NCI-H187 (cell line): ENCODE results near the gene PGAP6.
"Not testable (repeated sequence)": the region's sequence is repeated elsewhere in the genome, so short reads cannot be mapped to it uniquely, and the experiment has no call there.

Experiments
- DNase-seq, 2 experiments: peaks; one replicate each; lab custom pipeline; 2025; lab: John Stamatoyannopoulos, UW

PGAP6 gene

DNA sequence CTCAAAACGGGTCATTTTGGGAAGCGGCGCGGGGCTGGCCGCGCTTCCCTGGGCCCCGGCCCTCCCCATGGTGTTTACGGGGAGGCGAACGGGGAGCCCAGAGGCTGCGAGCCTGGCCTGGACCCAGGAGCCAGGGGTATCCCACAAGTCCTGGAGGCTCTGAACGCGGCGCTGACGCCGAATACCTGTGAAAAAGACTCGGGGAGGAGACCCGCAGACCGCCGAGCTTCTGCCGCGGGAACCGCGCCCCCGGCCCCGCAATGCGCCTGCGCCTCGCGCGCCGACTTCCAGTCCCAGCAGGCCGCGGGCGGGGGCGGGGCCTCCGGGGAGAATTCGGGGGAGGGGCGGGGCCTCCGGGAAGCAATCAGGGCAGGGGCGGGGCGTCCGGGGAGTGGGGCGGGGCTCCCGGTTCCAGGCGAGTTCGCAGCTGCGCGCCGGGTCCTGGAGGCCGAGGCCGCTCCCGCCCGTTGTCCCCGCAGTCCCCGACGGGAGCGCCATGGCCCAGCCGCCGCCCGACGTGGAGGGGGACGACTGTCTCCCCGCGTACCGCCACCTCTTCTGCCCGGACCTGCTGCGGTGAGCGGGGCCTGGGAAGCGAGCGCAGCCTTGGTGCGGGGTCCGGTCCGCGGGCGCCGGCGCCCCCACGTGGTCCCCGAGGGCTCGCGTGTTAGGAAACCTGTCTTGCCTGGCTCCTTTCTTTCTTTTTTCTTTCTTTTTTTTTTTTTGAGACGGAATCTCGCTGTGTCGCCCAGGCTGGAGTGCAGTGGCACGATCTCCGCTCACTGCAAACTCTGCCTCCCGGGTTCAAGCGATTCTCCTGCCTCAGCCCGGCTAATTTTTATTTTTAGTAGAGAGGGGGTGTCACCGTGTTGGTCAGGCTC is 19.9 kb upstream of the PGAP6 start, which contains the start of gene DECR2:
TSS of gene DECR2 (plus strand) at position 418 of the 881 bp plus-strand sequence. CDS start at position 497, 79 bp downstream.
- peak; percentile 82 to 97 for DNase-seq

DNA sequence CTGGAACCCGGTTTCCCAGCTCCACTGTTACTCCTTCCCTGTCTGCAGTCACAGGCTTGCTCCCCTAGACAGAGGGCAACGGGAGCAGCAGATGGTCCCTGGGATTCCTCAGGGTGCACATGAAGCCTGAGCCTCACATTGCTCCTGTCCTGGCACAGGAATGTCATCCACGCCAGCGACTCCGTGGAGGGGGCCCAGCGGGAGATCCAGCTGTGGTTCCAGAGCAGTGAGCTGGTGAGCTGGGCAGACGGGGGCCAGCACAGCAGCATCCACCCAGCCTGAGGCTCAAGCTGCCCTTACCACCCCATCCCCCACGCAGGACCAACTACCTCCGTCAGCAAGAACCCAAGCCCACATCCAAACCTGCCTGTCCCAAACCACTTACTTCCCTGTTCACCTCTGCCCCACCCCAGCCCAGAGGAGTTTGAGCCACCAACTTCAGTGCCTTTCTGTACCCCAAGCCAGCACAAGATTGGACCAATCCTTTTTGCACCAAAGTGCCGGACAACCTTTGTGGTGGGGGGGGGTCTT is 18.3 kb upstream of the PGAP6 start:
- DNase-seq = no peak

DNA sequence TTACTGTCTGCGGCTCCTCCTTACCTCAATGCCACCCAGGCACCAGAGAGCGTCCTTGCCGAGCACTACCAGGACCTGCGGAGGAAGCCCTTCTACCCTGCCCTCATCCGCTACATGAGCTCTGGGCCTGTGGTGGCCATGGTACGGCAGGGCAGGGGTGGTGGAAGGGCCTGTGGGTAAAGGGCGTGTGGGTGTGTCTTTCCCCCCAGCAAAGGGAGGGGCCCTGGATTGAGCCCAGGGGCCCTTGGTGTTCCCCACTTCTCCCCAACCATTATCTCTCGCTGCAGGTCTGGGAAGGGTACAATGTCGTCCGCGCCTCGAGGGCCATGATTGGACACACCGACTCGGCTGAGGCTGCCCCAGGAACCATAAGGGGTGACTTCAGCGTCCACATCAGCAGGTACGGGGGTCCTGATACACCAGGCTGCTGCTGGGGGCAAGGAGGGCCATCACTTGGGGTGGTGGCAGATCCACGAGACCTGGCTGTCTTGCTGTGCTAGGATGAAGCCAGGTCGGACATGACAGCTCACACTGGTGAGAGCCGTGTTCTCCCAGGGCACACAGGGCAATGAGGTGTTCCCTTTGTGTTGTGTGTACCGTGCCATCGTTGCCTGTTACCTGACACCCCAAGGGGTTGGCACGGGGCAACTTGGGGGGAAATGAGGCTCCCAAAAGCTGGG is 17.7 kb upstream of the PGAP6 start:
- no peak for DNase-seq

DNA sequence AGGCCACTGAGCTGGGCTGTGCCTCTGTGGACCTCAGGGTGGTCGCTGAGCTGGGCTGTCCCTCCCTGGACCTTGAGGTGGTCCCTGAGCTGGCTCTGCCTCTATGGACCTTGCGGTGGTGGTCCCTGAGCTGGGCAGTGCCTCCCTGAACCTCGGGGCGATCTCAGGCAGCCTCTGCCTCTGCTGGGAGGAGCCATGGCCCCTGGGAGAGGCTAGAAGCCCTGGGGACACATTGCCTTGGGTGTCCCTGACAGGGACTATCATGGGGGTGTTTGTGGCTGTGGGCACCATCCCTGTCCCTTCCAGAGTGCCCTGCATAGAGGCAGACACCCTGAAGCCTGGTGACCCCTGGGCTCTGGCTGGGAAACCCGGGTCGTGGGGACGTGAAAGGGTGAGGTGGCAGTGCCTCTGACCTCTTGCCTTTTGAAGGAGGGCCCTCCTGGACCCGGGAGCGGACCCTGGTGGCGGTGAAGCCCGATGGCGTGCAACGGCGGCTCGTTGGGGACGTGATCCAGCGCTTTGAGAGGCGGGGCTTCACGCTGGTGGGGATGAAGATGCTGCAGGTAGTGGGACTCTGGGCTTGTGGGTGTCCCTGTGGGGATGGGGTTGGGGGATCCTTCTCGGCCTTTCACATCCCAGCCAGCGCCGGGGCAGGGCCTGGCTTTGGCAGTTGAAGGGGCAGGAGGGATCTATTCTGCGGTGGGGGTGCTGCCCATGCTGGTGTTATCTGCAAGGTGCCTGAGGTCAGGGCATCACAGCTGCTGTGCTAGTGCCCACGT is 17.0 kb upstream of the PGAP6 start:
- DNase-seq = no peak

DNA sequence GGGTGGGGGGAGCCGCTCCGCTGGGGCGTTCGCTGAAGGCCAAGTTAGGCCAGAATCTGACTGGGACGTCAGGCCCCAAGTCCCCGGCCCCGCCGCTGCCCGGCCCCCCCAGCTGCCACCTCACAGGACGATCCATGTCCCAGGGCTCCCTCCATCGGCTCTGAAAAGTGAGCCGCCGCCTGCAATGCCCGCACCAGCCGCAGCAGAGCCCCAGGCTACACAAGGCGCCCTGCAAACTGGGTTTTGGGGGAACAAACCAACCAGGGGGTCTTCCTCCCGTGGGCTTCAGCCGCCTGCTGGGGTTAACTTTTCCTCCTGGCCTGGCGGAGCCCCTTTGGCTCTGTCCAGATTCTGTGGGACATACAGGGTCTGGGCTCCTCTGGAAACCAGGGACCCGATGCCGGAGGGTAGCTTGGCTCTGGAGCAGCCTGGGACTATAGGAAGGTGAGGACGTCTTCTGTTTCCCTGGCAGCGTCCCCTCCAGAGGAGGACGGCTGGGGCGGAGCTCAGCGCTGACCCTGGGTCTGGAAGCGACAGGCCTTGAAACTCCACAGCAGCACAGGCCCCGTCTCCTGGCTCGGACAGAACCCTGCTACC is 16.1 kb upstream of the PGAP6 start:
- DNase-seq = no peak

DNA sequence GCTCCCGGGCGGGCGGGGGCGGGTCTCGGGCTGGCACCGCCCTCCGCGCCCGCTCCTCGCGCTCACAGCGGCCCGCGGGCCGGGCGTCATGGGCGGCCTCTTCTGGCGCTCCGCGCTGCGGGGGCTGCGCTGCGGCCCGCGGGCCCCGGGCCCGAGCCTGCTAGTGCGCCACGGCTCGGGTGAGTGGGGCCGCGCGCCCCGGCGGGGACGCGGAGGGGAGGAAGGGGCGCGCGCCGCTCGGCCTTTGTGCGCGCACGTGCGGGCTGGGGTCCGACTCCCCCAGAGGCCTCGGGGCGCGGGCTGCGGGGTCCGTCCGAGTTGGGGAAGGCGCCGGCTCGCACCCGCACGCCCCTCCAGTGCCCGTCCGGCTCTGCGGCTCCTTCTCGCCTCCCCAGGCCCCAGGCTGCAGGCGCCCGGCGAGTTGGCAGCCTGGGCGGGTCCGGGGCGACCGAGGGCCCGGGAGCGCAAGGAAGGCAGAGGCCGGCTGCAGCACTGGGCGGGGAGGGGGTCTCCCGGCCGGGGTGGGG is 15.4 kb upstream of the PGAP6 start, which contains the start of gene NME4:
TSS of gene NME4 (plus strand) at position 65 of the 527 bp plus-strand sequence. CDS start at position 89, 24 bp downstream.
- DNase-seq = no peak

DNA sequence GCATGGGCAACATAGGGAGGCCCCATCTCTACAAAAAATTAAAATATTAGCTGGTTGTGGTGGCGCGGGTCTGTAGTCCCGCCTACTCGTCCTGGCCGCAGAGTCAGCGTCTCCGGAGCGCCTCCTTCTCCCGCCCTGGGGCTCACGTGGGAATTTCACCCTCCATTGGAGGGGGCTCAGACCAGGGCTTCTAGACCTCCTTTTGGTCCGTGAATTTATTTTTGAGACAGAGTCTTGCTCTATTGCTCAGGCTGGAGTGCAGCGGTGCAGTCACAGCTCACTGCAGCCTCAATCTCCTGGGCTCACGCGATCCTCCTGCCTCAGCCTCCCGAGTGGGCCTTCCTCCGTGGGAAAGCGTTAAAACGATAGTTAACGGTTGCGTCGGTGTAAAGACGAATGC is 14.8 kb upstream of the PGAP6 start:
- no peak for DNase-seq

DNA sequence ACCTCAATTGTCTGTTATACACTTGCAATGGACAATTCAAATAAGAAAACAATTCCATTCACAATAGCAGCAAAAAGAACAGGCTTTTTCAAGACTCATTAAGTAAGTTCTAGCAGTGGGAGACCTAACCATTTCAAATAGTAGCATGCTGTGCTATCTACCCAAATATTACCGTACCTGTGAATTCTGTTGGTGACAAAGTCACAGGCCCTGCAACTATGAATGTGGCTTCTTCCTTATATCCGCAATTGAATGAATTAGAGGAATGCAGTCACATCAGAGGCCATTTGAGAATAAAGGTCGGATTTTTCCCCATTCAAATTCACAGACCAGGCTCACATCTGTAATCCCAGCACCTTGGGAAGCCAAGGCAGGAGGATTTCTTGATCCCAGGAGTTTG is 14.4 kb upstream of the PGAP6 start:
- DNase-seq = no peak

DNA sequence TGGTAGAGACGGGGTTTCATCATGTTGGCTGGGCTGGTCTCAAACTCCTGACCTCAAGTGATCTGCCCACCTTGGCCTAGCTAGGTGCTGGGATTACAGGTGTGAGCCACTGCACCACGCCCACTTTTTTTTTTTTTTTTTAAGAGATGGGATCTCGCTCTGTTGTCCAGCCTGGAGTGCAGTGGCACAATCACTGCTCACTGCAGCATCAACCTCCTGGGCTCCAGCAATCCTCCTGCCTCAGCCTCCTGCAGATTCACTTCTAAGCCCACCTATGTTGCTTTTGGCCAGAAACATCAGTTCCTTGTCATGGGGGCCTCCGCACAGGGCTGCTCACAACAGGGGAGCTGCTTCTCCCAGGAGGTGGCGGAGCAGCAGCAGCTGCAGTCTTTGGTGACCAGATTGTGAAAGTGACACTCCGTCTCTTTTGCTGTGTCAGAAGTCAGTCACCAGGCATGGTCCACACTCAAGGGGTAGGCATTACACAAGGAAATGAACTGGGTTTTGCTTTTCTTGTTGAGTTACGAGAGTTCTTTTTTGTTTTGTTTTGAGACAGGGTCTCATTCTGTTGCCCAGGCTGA is 10.8 kb upstream of the PGAP6 start:
- DNase-seq = no peak

DNA sequence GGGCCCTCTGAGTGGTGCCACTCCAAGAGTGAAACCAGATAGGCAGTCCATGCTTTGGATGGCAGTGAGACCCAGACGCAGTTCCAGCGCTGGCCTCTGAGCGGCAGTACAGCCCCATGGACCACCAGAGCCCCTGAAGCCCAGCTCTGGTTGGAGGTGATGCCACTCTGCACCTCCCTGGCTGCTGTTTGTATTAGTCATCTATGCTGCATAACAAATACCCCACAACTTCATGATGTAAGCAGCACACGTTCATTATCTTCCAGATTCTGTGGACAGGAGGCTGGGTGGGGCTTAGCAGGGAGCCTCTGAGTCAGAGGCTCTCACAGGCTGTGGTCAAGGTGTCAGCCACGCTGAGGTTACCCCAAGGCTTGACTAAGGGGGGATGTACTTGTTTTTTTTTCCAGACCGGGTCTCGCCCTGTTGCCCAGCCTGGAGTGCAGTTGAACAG is 10.1 kb upstream of the PGAP6 start:
- DNase-seq = peak; percentile 36 to 69

DNA sequence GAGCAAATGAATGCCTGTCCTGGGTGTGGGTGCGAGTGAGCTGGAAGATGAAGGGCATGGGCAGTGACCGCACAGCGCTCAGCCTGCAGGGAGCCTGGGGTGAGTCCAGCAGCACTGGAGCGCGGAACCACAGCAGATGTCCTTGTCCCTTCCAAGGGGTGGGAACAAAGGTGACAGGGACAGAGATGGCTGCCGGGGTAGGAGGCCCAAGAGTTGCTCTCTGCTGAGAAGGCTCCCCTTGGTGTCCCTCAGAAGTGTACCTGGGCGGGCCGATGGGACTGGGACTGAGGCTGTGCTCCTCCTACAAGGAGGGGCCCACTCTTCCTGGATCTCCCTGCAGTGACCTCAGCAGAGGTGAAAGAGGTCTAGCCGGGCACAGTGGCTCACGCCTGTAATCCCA is 7.6 kb upstream of the PGAP6 start:
- DNase-seq = no peak

DNA sequence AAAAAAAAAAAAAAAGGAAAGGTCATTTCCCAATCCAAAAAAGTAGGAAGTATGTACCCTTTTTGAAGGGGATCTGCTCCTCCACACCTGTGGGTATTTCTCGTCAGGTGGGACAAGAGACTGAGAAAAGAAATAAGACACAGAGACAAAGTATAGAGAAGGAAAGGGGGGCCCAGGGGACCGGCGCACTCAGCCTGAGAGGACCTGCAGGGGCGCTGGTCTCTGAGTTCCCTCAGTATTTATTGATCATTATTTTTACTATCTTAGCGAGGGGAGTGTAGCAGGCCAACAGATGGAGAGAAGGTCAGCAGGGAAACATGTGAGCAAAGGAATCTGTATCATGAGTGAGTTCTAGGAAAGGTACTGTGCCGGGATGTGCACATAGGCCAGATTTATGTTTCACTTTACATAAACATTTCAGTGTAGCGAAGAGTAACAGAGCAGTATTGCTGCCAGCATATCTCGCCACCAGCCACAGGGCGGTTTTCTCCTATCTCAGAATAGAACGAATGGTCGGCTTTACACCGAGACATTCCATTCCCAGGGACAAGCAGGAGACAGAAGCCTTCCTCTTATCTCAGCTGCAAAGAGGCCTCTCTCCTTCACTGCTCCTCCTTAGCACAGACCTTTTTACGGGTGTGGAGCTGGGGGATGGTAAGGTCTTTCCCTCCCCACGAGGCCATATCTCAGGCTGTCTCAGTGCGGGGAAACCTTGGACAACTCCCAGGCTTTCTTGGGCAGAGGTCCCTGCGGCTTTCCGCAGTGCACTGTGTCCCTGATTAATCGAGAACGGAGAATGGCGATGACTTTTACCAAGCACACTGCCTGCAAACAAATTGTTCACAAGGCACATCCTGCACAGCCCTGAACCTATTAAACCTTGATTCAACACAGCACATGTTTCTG is 6.2 kb upstream of the PGAP6 start:
- not testable (repeated sequence) for DNase-seq

DNA sequence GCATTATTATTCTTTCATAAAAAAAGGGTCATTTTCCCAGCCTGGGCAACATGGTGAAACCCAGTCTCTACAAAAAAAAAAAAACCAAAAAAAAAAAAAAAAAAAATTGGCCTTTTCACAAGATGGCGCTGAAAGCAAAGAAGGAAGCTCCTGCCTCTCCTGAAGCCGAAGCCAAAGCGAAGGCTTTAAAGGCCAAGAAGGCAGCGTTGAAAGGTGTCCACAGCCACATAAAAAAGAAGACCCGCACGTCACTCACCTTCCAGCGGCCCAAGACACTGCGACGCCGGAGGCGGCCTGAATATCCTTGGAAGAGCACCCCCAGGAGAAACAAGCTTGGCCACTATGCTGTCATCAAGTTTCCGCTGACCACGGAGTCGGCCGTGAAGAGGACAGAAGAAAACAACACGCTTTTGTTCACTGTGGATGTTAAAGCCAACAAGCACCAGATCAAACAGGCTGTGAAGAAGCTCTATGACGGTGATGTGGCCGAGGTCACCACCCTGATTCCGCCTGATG is 4.9 kb upstream of the PGAP6 start:
- no peak for DNase-seq

DNA sequence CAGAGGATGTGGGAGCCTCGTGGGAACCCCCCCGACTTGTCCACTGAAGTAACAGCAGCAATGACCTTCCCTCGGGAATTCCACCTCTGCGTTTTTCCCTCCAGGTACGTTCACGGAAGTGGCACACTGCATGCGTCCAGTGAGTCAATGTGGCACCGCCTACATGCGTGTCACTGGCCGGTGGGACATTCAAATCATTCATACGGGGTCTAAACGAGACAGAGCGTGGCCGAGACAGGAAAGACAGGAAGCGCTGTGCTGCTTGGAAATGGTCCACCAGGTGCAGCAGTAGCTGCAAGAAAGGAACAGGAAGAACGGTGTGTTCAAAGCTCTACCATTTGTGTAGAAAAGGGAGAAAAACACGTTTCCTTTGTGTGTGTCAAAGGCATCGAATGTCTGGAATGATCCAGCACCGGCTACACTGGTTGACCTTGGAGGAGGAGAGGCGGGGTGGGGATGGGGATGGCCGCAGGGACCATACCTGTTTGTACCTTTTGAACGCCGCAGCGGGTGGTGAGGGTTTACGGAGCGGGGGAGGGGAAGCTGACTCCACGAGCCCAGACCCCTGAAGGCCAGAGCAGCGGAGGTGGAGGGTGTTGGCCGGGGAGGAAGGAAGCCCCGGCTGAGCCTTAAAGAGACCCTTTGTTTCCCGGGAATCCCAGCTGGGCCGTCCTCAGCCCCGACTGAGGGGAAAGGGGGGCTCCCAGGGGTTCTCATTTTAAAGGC is 1.7 kb upstream of the PGAP6 start:
- peak in 1 of 2 experiments; percentile 32 for DNase-seq

DNA sequence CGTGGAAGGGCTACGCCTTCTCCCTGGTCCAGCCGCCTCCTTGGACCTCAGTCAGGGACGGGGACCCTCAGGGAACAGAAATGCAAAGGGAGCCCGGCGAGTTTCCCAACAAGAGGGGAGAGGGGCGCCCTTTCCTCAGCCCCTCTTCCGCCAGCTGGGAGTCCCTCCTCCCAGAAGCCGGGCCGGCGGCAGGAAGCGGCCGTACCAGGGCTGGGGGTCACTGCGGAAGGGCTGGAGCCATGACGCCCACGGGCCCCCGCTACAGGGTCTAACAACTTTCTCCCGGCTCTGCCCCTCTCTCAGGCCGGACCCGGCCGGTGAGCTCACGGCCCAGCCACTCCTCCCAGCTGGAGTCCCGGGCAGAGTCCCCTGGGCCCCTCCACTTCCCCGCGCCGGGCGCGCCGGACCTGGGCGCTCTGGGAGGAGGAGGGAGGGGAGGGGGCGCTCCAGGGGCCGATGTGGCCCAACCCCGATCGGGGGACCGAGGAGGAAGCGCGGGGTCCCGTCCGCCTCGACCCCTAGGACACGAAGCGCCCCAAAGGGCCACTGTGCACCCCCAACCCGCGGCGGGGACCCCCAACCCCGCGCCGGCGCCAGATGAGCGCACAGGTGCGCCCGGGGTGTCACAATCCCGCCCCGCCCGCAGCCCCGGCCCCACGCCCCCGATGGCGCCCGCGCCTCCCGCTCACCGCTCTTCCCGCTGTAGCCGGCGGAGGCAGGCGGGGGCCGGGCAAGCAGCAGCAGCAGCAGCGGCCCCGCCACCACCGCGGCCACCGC is 578 bp downstream of the PGAP6 start:
- no peak for DNase-seq

DNA sequence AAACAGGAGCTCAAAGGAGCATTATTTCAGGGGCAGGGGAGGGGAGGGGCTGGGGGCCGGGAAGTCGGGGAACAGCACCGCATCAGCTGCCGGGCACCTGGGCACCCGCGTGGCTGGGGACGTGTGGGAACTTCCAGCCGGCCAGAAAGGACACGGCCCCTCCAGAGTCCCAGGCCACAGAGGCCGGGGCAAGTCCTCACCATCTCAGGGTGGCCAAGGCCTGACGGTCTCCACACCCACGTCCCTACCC is 1.1 kb downstream of the PGAP6 start:
- no peak for DNase-seq

DNA sequence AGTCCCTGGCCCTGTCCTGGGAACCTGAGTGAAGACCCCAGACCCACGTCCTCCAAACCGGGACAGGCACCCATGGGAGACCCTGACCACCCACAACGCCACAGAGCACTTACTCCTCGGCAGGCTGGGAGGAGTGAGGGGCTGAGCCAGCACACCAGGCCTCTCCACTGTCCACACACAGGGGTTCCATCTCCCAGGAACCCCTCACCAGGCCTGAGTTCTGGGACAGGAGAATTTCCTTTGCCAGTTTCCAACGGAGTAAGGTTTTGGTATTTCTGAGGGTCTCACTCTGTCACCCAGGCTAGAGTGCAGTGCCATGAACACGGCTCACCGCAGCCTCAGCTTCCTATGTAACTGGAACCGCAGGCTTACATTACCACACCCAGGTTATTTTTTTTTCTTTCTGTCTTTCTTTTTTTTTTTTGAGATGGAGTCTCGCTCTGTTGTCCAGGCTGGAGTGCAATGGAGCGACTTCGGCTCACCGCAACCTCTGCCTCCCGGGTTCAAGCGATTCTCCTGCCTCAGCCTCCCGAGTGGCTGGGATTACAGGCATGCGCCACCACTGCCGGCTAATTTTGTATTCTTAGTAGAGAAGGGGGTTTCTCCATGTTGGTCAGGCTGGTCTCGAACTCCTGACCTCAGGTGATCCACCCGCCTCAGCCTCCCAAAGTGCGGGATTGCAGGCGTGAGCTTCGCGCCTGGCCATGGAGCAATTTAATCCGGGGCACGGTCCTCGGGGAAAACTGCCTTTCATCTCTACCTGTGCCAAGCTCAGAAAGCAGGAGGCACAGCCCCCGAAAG is 1.6 kb downstream of the PGAP6 start:
- no peak for DNase-seq
